Measurements from ENCODE around the gene ADRB2.

ADRB2 gene

GRCh38 chr5:148855249-148856008 is 29.0 kb downstream of the ADRB2 start:
- WGBS (ENCODE audit: insufficient coverage, insufficient read length): no CpG with 5 or more reads among the region's 5 CpGs
- no peaks in the 10 kb centered on the region for H3K36me3 ChIP-seq (ENCODE audit: control insufficient read depth, insufficient read depth, low read length)
- no peak overlapping the region for H3K27ac ChIP-seq (ENCODE audit: low read length)
- H3K4me3 ChIP-seq (ENCODE audit: low read length): no peak overlapping the region
- no peaks in the 10 kb centered on the region for H3K27me3 ChIP-seq (ENCODE audit: control insufficient read depth, insufficient read depth, low read length)
- no peaks in the 10 kb centered on the region for H3K4me1 ChIP-seq (ENCODE audit: control insufficient read depth, insufficient read depth, low read length)
- no peaks in the 10 kb centered on the region for H3K9me3 ChIP-seq (ENCODE audit: control insufficient read depth, insufficient read depth, low read length)
- DNase-seq (ENCODE audit: low read depth, low spot score): no peak

- Histone ChIP-seq H3K36me3 (ENCODE audit: control insufficient read depth, insufficient read depth, low read length) (no peaks in the 10 kb centered on the region), H3K4me3 (ENCODE audit: low read length) (no peak overlapping the region), H3K4me1 (ENCODE audit: control insufficient read depth, insufficient read depth, low read length) (no peaks in the 10 kb centered on the region), H3K27me3 (ENCODE audit: control insufficient read depth, insufficient read depth, low read length) (no peaks in the 10 kb centered on the region), H3K9me3 (ENCODE audit: control insufficient read depth, insufficient read depth, low read length) (no peaks in the 10 kb centered on the region), H3K27ac (ENCODE audit: low read length) (no peak overlapping the region)
- no peak for DNase-seq (ENCODE audit: low read depth, low spot score)
- WGBS (ENCODE audit: insufficient coverage, insufficient read length): no CpG with 5 or more reads among the region's 2 CpGs
Measured at GRCh38 chr5:148856009-148856367, 29.6 kb downstream of the ADRB2 start.

DNA sequence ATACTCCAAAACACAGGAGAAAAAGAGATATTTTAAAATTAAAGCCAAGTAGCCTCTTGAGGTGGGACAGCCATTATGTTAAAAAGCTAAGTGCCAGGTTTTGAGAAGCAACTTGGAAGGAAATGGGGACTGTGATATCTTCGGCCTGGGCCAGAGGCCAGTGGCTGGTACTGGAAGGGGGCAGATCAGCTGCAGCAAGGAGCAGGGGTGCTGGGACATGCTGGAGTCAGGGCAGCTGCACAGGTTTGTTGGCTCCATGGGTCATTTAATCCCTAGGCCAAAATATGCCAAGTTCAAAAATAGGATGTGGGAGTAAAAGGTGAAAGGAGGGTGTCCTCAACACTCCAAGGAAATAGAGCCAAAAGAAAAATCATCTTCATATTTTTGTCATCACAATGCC is 30.0 kb downstream of the ADRB2 start:
- no peaks in the 10 kb centered on the region for H3K36me3 ChIP-seq (ENCODE audit: control insufficient read depth, insufficient read depth, low read length)
- no peak for DNase-seq (ENCODE audit: low read depth, low spot score)
- no peaks in the 10 kb centered on the region for H3K9me3 ChIP-seq (ENCODE audit: control insufficient read depth, insufficient read depth, low read length)
- H3K27me3 ChIP-seq (ENCODE audit: control insufficient read depth, insufficient read depth, low read length): no peaks in the 10 kb centered on the region
- H3K4me1 ChIP-seq (ENCODE audit: control insufficient read depth, insufficient read depth, low read length): no peaks in the 10 kb centered on the region
- H3K27ac ChIP-seq (ENCODE audit: low read length): no peak overlapping the region
- no peak overlapping the region for H3K4me3 ChIP-seq (ENCODE audit: low read length)
- no CpG with 5 or more reads among the region's 1 CpG for WGBS (ENCODE audit: insufficient coverage, insufficient read length)

DNA sequence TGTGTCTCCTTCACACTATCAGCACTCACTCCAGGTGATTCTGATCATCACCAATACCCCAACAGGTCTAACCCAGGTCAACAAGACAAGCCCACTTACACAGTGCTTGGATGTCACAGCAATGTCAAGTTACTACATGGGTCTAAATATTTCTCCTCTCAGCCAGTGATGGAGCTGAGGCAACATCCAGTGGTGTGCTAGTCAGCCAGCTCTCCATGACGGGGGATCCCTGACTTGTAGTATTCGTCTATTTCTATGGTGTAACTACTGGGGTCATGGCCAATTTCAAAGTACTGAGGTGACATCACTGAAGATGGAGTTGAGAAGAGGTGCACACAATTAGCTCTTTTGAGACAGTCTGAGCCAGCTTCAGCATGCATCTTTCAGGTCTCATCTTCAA is 31.1 kb downstream of the ADRB2 start:
- Histone ChIP-seq H3K27me3 (ENCODE audit: control insufficient read depth, insufficient read depth, low read length) (no peaks in the 10 kb centered on the region), H3K9me3 (ENCODE audit: control insufficient read depth, insufficient read depth, low read length) (no peaks in the 10 kb centered on the region), H3K36me3 (ENCODE audit: control insufficient read depth, insufficient read depth, low read length) (no peaks in the 10 kb centered on the region), H3K27ac (ENCODE audit: low read length) (no peak overlapping the region), H3K4me1 (ENCODE audit: control insufficient read depth, insufficient read depth, low read length) (no peaks in the 10 kb centered on the region), H3K4me3 (ENCODE audit: low read length) (no peak overlapping the region)
- no peak for DNase-seq (ENCODE audit: low read depth, low spot score)
- WGBS (ENCODE audit: insufficient coverage, insufficient read length): no CpG with 5 or more reads among the region's 2 CpGs

DNA sequence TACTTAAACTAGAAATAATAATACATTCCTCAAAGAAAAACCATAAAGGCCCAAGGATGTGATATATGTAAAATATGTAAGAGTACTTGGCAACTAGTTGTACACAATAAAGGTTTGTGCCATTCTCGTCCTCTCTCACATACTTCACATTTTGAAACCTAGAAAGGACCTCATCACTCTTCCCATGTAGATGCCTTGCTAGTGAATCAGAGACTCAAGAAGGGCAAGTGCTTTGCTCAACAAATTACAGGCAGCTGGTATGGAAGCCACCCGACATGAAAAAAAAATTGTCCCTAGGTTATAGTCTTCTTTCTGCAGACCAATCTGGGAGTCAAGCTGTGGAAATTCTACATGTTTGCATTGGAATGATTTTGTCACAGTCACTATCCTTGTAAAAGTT is 31.7 kb downstream of the ADRB2 start:
- Histone ChIP-seq H3K27me3 (ENCODE audit: control insufficient read depth, insufficient read depth, low read length) (no peaks in the 10 kb centered on the region), H3K4me3 (ENCODE audit: low read length) (no peak overlapping the region)

GRCh38 chr5:148858547-148858946 is 32.1 kb downstream of the ADRB2 start:
- Histone ChIP-seq H3K27me3 (ENCODE audit: control insufficient read depth, insufficient read depth, low read length) (no peaks in the 10 kb centered on the region), H3K4me1 (ENCODE audit: control insufficient read depth, insufficient read depth, low read length) (no peaks in the 10 kb centered on the region), H3K4me3 (ENCODE audit: low read length) (no peak overlapping the region), H3K9me3 (ENCODE audit: control insufficient read depth, insufficient read depth, low read length) (no peaks in the 10 kb centered on the region), H3K36me3 (ENCODE audit: control insufficient read depth, insufficient read depth, low read length) (no peaks in the 10 kb centered on the region), H3K27ac (ENCODE audit: low read length) (no peak overlapping the region)
- no CpG with 5 or more reads among the region's 6 CpGs for WGBS (ENCODE audit: insufficient coverage, insufficient read length)
- DNase-seq (ENCODE audit: low read depth, low spot score): no peak

More for the DNA sequence above, 31.7 kb downstream of the ADRB2 start:
- no peak for DNase-seq (ENCODE audit: low read depth, low spot score)
- Histone ChIP-seq H3K36me3 (ENCODE audit: control insufficient read depth, insufficient read depth, low read length) (no peaks in the 10 kb centered on the region), H3K4me1 (ENCODE audit: control insufficient read depth, insufficient read depth, low read length) (no peaks in the 10 kb centered on the region), H3K27ac (ENCODE audit: low read length) (no peak overlapping the region), H3K9me3 (ENCODE audit: control insufficient read depth, insufficient read depth, low read length) (no peaks in the 10 kb centered on the region)
- WGBS (ENCODE audit: insufficient coverage, insufficient read length): no CpG with 5 or more reads among the region's 2 CpGs

DNA sequence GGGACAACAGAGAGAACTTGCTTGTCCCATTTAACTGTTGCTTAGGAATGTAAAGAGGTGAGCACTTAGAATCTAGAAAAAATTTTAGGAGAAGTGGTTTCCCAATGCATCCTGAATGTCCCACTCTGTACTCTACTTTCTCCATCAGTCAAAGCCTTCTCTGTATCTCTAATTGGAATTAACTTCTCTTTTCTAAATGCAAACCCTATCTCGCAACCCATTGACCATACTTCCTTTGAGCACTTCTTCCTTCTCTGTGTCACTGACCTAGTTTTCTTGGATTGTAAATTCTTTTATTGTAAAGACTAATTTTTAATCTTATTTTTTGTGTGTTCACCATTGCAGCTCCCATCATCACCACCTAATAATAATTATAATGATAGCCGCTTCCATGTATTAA is 33.3 kb downstream of the ADRB2 start:
- no peaks in the 10 kb centered on the region for H3K9me3 ChIP-seq (ENCODE audit: control insufficient read depth, insufficient read depth, low read length)
- no peaks in the 10 kb centered on the region for H3K4me1 ChIP-seq (ENCODE audit: control insufficient read depth, insufficient read depth, low read length)
- H3K4me3 ChIP-seq (ENCODE audit: low read length): no peak overlapping the region
- H3K36me3 ChIP-seq (ENCODE audit: control insufficient read depth, insufficient read depth, low read length): no peaks in the 10 kb centered on the region
- WGBS (ENCODE audit: insufficient coverage, insufficient read length): no CpG with 5 or more reads among the region's 2 CpGs
- no peak for DNase-seq (ENCODE audit: low read depth, low spot score)
- no peak overlapping the region for H3K27ac ChIP-seq (ENCODE audit: low read length)
- no peaks in the 10 kb centered on the region for H3K27me3 ChIP-seq (ENCODE audit: control insufficient read depth, insufficient read depth, low read length)

- WGBS (ENCODE audit: insufficient coverage, insufficient read length): no CpG with 5 or more reads among the region's 5 CpGs
- DNase-seq (ENCODE audit: low read depth, low spot score): no peak
Measured at GRCh38 chr5:148860599-148860998, 34.2 kb downstream of the ADRB2 start.

DNA sequence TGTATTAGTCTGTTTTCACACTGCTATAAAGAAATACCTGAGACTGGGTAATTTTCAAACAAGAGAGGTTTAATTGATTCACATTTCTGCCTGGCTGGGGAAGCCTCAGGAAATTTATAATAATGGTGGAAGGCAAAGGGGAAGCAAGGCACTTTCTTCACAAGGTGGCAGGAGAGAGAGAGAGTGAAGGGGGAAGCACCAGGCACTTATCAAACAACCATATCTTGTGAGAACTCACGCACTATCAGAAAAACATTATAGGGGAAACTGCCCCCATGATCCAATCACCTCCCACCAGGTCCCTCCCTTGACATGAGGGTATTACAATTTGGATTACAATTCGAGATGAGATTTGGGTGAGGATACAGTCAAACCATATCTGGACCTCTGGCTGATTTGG is 34.7 kb downstream of the ADRB2 start:
- Histone ChIP-seq H3K4me3 (ENCODE audit: low read length) (no peak overlapping the region), H3K36me3 (ENCODE audit: control insufficient read depth, insufficient read depth, low read length) (no peaks in the 10 kb centered on the region), H3K27ac (ENCODE audit: low read length) (no peak overlapping the region), H3K27me3 (ENCODE audit: control insufficient read depth, insufficient read depth, low read length) (no peaks in the 10 kb centered on the region), H3K9me3 (ENCODE audit: control insufficient read depth, insufficient read depth, low read length) (no peaks in the 10 kb centered on the region), H3K4me1 (ENCODE audit: control insufficient read depth, insufficient read depth, low read length) (no peaks in the 10 kb centered on the region)
- no peak for DNase-seq (ENCODE audit: low read depth, low spot score)
- no CpG with 5 or more reads among the region's 2 CpGs for WGBS (ENCODE audit: insufficient coverage, insufficient read length)

More at GRCh38 chr5:148860599-148860998, 34.2 kb downstream of the ADRB2 start:
- Histone ChIP-seq H3K27ac (ENCODE audit: low read length) (no peak overlapping the region), H3K4me1 (ENCODE audit: control insufficient read depth, insufficient read depth, low read length) (no peaks in the 10 kb centered on the region), H3K9me3 (ENCODE audit: control insufficient read depth, insufficient read depth, low read length) (no peaks in the 10 kb centered on the region), H3K4me3 (ENCODE audit: low read length) (no peak overlapping the region), H3K27me3 (ENCODE audit: control insufficient read depth, insufficient read depth, low read length) (no peaks in the 10 kb centered on the region), H3K36me3 (ENCODE audit: control insufficient read depth, insufficient read depth, low read length) (no peaks in the 10 kb centered on the region)

- Histone ChIP-seq H3K4me3 (ENCODE audit: low read length) (no peak overlapping the region), H3K36me3 (ENCODE audit: control insufficient read depth, insufficient read depth, low read length) (no peaks in the 10 kb centered on the region), H3K4me1 (ENCODE audit: control insufficient read depth, insufficient read depth, low read length) (no peaks in the 10 kb centered on the region), H3K27ac (ENCODE audit: low read length) (no peak overlapping the region), H3K27me3 (ENCODE audit: control insufficient read depth, insufficient read depth, low read length) (no peaks in the 10 kb centered on the region), H3K9me3 (ENCODE audit: control insufficient read depth, insufficient read depth, low read length) (no peaks in the 10 kb centered on the region)
- WGBS (ENCODE audit: insufficient coverage, insufficient read length): no CpG with 5 or more reads among the region's 3 CpGs
- no peak for DNase-seq (ENCODE audit: low read depth, low spot score)
Measured at GRCh38 chr5:148861696-148862095, 35.3 kb downstream of the ADRB2 start.
